Stimulated activated effector memory CD8-positive, alpha-beta T cell treated with anti-CD3 and anti-CD28 coated beads, Interleukin-12 subunit alpha, Interleukin-12 subunit beta, amount 100 ng/mL, for 72 hours (primary cell): ENCODE results near the gene HDAC6.
A peak's percentile ranks its signal among the peaks of the same experiment; 100 is the strongest.

Source experiments
- ATAC-seq: fragments of 150-1000 bp; cut with Tn5 transposase; 2 replicates; pipeline ENCODE4 v1.10.0; 2021
- DNase-seq, 2 donors: peaks; one replicate each; pipeline ENCODE4 v3.0.0; 2021 to 2022; ENCODE audit warnings: low spot score in 2 of 2
- H3K27ac Mint-ChIP-seq: one replicate; pipeline ENCODE4 v1.8.0; 2022; ENCODE audit warnings: mild to moderate bottlenecking, mixed read lengths
- H3K36me3 Mint-ChIP-seq: one replicate; pipeline ENCODE4 v1.8.0; 2022; ENCODE audit warnings: mild to moderate bottlenecking, mixed read lengths
- H3K4me1 Mint-ChIP-seq: one replicate; pipeline ENCODE4 v1.8.0; 2022; ENCODE audit warnings: mixed read lengths
- H3K4me3 Mint-ChIP-seq: one replicate; pipeline ENCODE4 v1.8.0; 2022; ENCODE audit warnings: mild to moderate bottlenecking, mixed read lengths
- H3K9me3 Mint-ChIP-seq: one replicate; pipeline ENCODE4 v1.8.0; 2022; ENCODE audit warnings: mixed read lengths

HDAC6 gene

GRCh38 chrX:48785540-48786214 lies 16.2 kb upstream of the HDAC6 start:
- Mint-ChIP-seq H3K4me1 (peaks cover 9% of the 10 kb centered on the region), H3K36me3 (no peaks in the 10 kb centered on the region), H3K4me3 (no peak overlapping the region), H3K9me3 (no peaks in the 10 kb centered on the region), H3K27ac (peak overlapping the region; percentile 20)
- DNase-seq (no peak), ATAC-seq (no peak)

- H3K27ac Mint-ChIP-seq, result peak within 1 kb of the TSS; percentile 20
- H3K4me1 Mint-ChIP-seq, result peaks cover 9% of the 10 kb centered on the region
- DNase-seq, result no peak
- H3K4me3 Mint-ChIP-seq, result no peak within 1 kb of the TSS
- no peaks in the 10 kb centered on the region for H3K9me3 Mint-ChIP-seq
- no peak for ATAC-seq
- H3K36me3 Mint-ChIP-seq, result no peaks in the 10 kb centered on the region
Measured at GRCh38 chrX:48786341-48786800, 15.5 kb upstream of the HDAC6 start, which contains the start of gene GATA1. GATA1 (plus strand) TSS chrX:48786590; CDS start chrX:48791110, 4,520 bp downstream.

GRCh38 chrX:48786825-48787504 lies 14.9 kb upstream of the HDAC6 start:
- H3K4me1 Mint-ChIP-seq, result peaks cover 9% of the 10 kb centered on the region
- no peaks in the 10 kb centered on the region for H3K36me3 Mint-ChIP-seq
- H3K27ac Mint-ChIP-seq, result no peak overlapping the region
- no peak for ATAC-seq
- H3K9me3 Mint-ChIP-seq, result no peaks in the 10 kb centered on the region
- DNase-seq, result no peak
- no peak overlapping the region for H3K4me3 Mint-ChIP-seq

- Mint-ChIP-seq H3K9me3 (no peaks in the 10 kb centered on the region), H3K36me3 (no peaks in the 10 kb centered on the region), H3K27ac (no peak overlapping the region), H3K4me1 (peaks cover 9% of the 10 kb centered on the region), H3K4me3 (no peak overlapping the region)
- ATAC-seq, result no peak
- DNase-seq, result no peak
Measured at GRCh38 chrX:48787505-48788443, 14.1 kb upstream of the HDAC6 start.

GRCh38 chrX:48789366-48790220 lies 12.3 kb upstream of the HDAC6 start:
- DNase-seq (no peak), ATAC-seq (no peak)
- Mint-ChIP-seq H3K4me3 (no peak overlapping the region), H3K36me3 (no peaks in the 10 kb centered on the region), H3K9me3 (no peaks in the 10 kb centered on the region), H3K27ac (peak overlapping the region; percentile 69), H3K4me1 (peaks cover 9% of the 10 kb centered on the region)

GRCh38 chrX:48790477-48790876 lies 11.4 kb upstream of the HDAC6 start:
- H3K36me3 Mint-ChIP-seq, result no peaks in the 10 kb centered on the region
- no peak overlapping the region for H3K4me3 Mint-ChIP-seq
- no peaks in the 10 kb centered on the region for H3K9me3 Mint-ChIP-seq
- H3K27ac Mint-ChIP-seq, result no peak overlapping the region
- DNase-seq, result no peak
- ATAC-seq, result no peak
- peaks cover 9% of the 10 kb centered on the region for H3K4me1 Mint-ChIP-seq

GRCh38 chrX:48791063-48791820 lies 10.6 kb upstream of the HDAC6 start:
- ATAC-seq (no peak), DNase-seq (no peak)
- Mint-ChIP-seq H3K9me3 (no peaks in the 10 kb centered on the region), H3K4me3 (no peak overlapping the region), H3K27ac (no peak overlapping the region), H3K4me1 (peaks cover 9% of the 10 kb centered on the region), H3K36me3 (no peaks in the 10 kb centered on the region)

GRCh38 chrX:48792219-48792618 lies 9.6 kb upstream of the HDAC6 start:
- Mint-ChIP-seq H3K9me3 (no peaks in the 10 kb centered on the region), H3K4me3 (no peak overlapping the region), H3K36me3 (no peaks in the 10 kb centered on the region), H3K4me1 (peaks cover 9% of the 10 kb centered on the region), H3K27ac (no peak overlapping the region)
- ATAC-seq (no peak), DNase-seq (no peak)

GRCh38 chrX:48793935-48794334 lies 7.9 kb upstream of the HDAC6 start:
- Mint-ChIP-seq H3K4me3 (no peak overlapping the region), H3K36me3 (no peaks in the 10 kb centered on the region), H3K4me1 (peaks cover 8% of the 10 kb centered on the region), H3K9me3 (no peaks in the 10 kb centered on the region), H3K27ac (no peak overlapping the region)
- no peak for ATAC-seq
- DNase-seq, result no peak

GRCh38 chrX:48794340-48794910 lies 7.4 kb upstream of the HDAC6 start:
- peaks cover 3% of the 10 kb centered on the region for H3K4me1 Mint-ChIP-seq
- DNase-seq (no peak), ATAC-seq (no peak)
- H3K9me3 Mint-ChIP-seq, result no peaks in the 10 kb centered on the region
- H3K27ac Mint-ChIP-seq, result no peak overlapping the region
- H3K4me3 Mint-ChIP-seq, result no peak overlapping the region
- H3K36me3 Mint-ChIP-seq, result no peaks in the 10 kb centered on the region

GRCh38 chrX:48794911-48795515 lies 6.9 kb upstream of the HDAC6 start:
- Mint-ChIP-seq H3K4me1 (no peaks in the 10 kb centered on the region), H3K36me3 (no peaks in the 10 kb centered on the region), H3K4me3 (no peak overlapping the region), H3K27ac (no peak overlapping the region), H3K9me3 (no peaks in the 10 kb centered on the region)
- DNase-seq (no peak), ATAC-seq (no peak)

- Mint-ChIP-seq H3K9me3 (no peaks in the 10 kb centered on the region), H3K36me3 (peaks cover 24% of the 10 kb centered on the region), H3K4me3 (no peak overlapping the region), H3K4me1 (peaks cover 21% of the 10 kb centered on the region), H3K27ac (no peak overlapping the region)
- DNase-seq (no peak), ATAC-seq (no peak)
Measured at GRCh38 chrX:48798318-48798717, 3.5 kb upstream of the HDAC6 start.

GRCh38 chrX:48800574-48801279 lies 1.1 kb upstream of the HDAC6 start:
- Mint-ChIP-seq H3K4me3 (peak overlapping the region; percentile 97), H3K4me1 (peaks cover 29% of the 10 kb centered on the region), H3K27ac (peak overlapping the region; percentile 99), H3K9me3 (no peaks in the 10 kb centered on the region), H3K36me3 (peaks cover 43% of the 10 kb centered on the region)
- DNase-seq (peak in 1 of 2 donors; percentile 47), ATAC-seq (no peak)
